Inflammatory macrophage (primary cell): ENCODE data around the gene MALL.
"Not testable (repeated sequence)": the region's sequence is repeated elsewhere in the genome, so short reads cannot be mapped to it uniquely, and the experiment has no call there.

Experiments used
- DNase-seq, 2 donors: peaks; one replicate each; pipeline ENCODE4 v3.0.0-alpha.2; 2020 to 2022

The MALL gene

GRCh38 chr2:110120171-110121051 lies 4.8 kb upstream of the MALL start:
- DNase-seq = no peak

DNA sequence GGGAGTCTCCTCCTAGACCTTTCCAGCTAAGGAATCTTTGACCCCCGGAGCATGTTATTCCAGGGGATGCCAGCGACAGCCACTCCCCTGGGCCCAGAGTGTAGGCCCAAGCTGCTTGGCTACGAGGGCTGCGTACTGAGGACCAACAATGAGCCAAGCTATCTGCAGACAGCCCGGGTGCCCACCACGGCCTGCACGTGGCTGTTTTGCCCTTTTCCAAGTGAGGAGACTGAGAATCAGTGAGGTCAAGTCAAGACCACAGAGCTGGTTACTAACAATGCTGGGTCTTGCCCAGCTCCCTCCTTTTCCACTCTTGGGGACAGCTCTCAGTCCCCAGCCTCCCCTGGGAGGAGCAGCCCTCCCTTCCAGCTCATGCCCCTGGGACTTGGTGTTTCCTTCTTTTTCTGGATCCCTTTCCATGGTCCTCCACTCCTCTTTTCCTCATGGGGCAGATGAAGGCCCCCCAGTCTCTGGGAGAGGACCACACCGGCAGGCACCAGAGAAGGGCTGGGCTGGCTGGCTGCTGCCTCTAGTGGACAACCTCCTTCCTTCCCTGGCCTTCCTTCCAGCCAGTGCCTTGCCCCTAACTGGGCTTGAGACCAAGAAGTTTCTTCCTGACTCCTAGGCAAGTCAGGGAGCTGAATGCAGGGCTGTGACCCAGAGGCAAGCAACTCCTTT lies 550 bp upstream of the MALL start:
- DNase-seq = no peak

DNA sequence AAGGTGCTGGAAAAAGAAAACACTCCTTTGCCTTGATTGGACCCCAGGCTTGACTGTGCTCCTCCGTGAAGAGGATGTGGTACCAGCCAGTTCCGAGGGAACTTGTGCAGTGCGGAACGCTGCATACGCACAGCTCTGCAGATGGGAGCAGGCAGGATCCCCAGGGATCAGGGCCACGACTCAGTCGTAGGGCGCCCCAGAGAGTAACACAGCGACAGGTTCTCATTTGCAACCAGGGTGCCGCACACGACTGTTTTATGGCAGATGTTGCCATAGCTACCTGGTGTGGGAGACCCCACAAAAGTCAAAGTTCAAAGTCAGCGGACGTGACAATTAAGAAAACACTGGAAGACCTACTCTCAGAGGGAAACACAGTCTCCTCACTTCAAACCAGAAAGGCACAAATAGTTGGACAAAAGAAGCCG lies 779 bp downstream of the MALL start:
- no peak for DNase-seq

GRCh38 chr2:110113961-110114591 lies 1.5 kb downstream of the MALL start:
- no peak for DNase-seq

GRCh38 chr2:110108291-110108690 lies 7.3 kb downstream of the MALL start:
- DNase-seq = not testable (repeated sequence)

GRCh38 chr2:110107092-110108079 lies 8.2 kb downstream of the MALL start:
- no peak for DNase-seq

GRCh38 chr2:110106642-110107041 lies 9.0 kb downstream of the MALL start:
- no peak for DNase-seq

DNA sequence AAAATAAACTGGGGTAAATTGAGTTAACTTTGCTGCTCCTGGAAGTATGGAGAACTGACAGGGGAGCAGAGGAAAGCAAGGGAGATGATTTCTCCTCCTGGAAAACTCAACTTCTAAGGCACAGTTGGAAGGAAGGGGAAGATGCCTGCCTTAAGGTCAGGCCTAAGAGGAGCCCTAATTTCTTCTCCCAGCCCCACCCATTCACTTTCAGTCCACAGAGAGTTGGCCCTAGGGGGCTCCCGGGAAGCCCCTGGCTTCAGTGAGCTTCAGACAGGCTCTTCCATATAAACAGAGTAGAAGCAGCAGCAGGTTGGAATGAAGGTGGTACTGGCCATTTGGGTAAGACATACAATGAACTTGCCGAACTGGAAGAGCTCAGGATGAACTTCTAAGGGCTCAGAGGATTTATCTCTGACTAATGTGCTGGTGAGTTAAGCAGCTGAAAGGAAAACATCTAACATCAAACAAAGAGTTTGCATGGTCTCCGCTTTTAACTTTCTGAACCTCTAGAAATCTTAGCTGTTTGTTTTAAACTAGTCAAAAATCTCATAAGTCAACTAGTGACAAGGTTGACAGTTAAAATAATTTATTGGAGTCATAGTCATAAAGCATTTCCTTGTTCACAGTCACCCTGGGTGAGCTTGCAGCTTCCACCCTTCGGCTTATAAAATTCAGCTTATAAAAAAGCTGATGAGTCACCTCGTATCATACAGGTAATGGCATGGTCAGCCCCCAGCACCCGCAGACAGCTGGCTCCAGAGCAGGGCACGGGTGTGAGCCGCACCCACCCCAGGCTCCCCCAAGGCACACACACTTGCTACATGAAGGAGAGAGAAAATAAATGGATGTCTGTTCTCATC lies 9.8 kb downstream of the MALL start:
- DNase-seq = no peak

DNA sequence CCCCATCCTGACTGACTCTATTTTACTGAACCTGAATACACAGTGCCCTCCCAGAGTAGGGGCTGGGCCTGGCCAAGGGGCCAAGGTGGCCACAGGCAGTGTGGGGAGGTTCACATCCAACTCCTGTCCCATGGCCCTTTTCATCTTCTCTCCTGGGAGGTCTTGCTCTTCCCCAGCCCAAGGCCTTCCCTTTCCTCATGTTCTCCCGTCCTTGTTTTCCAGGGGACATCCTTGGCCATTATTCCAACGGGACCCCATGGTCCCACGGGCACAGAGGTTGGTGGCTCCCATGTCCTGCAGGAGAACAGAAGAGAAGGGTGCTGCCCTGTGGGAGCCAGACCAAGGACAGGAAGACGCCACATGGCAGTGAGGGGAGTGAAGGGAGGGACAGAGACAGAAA lies 10.4 kb downstream of the MALL start:
- no peak for DNase-seq

DNA sequence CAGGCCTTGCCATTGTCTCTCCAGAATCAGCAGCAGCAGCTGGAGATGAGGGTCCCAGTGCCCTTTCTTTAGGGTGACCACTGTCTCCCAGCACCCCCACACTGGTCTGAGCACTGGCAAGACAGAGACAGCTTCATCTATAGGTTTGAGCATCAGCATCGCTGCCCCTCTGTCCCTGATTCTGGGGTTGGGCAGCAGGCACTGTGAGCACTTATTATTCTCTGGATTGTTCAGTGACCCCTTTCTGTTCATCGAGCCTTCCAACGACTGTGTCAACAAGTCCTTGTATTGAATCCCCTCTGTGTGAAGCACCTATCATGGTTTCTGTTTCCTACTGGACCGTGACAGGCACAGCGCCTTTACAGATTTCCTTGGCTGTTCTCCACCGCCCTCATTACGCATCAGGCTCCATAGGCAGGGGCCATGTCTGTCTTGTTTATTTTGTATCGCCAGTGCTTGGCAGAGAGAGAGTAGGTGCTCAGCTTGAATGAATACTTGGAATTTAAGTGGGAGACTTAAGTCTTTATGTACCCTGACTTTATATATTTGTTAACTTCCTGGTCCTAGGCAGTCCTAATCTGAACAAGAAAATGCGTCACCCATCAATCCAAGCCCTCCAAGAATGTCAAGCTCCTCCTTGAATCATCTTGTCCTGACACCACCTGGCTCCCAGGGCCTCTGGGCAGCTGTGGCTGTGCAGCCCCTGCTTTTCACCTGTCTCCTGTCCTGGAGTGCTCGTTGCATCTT lies 11.4 kb downstream of the MALL start:
- no peak for DNase-seq

GRCh38 chr2:110103061-110103961 lies 12.3 kb downstream of the MALL start:
- DNase-seq = no peak

DNA sequence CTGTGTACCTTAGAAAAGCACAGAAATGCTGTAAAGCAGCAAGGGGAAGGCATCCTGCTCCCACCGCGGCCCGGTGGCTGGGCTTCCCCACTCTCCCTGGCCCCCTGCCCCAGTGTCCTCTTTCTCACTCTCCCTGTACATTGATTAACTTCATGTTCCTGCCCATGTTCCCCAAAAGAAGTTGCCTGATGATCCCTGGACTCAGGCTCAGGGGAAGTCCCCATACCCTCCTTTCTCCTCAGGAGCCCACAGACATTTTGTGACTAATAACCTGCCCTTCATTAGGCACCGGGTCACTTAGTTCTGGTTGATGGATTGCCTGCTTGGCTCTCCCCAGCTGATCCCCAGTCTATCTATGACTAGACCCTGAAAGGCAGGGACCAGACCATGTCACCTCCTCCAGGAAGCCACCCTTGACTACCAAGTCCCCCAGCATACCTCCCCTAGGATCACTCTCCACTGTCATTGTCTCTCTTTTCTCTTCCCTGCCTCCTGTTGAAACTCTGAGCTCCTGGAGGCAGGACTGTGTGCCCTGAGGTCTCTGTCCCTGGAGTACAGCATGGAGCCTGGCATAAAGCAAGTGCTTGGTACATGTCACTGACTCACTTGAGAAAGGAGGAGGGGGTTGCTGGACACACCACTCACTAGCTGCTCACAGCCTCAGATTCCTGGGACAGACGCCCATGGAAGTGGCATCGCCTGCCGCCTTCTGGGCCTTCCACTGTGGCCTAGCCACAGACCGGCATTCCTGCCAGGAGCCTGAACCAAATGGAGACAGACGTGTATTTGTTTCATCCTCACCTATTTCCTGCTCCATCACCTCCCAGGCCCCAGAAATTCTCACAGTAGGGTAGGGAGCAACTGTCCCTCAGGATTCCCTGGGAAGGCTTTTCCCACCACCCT lies 13.5 kb downstream of the MALL start:
- DNase-seq = no peak

GRCh38 chr2:110101280-110101844 lies 14.3 kb downstream of the MALL start:
- DNase-seq = peak; percentile 76 to 87

DNA sequence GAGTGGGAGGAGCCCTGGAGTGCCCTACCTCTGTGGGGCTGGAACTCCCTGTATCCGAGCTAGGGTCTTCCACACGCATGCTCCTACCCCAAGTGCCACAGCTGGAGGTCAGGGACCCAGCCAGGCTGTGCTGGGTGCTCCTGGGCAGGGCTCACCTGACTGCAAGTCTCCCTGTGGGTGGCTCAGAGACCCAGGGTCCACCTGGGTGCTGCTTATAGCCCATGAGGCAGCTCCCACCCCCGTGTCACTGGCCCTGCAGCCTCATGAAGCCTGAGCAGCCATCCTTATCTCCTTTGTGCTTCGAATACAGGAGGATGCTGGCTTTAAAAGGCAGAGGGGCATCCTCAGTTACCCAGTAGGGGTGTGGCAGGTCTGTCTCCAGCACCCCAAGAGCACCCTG lies 14.7 kb downstream of the MALL start:
- not testable (repeated sequence) for DNase-seq

DNA sequence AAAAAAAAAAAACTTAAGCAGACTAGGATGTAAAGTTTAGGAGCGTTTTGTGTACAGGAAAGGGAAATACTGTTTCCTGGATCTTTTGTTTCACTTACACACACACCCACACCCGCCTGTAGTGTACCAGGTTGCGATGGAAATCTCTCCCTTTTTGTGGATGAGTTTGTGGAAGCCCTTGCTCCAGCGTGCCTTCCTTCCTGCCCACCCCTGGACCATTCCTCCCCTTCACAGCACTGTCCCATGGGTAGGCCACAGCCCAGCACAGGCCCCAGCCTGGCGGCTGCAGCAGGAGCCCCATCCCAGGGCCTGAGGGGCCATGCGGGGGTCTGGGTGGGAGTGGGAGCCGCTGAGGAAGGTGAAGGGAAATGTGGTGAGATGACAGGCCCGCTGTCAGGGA lies 15.1 kb downstream of the MALL start:
- no peak for DNase-seq

GRCh38 chr2:110099471-110100225 lies 16.0 kb downstream of the MALL start:
- DNase-seq = no peak

DNA sequence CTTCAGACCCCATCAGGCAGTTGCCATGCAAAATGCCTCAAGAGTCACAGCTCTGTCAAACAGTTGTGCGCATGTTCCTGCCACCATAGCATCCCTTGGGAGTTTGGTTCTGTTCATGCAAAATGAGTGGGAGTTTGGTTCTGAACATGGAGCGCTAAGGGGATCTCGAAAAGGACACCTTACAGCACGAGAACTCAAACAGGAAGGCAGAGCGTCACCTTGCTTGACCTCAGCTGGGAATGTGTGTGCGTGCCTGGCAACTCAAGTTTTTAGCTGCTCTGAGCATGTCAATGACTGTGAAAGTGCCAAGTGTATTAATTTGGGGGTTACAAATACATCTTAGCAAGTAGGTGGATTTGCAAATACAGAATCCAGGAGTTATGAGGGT lies 16.6 kb downstream of the MALL start:
- no peak for DNase-seq
